HG03469 (cell line): ENCODE measurements around the gene NAA10.

ENCODE experiments used
- ATAC-seq: cut with Tn5 transposase; IDR thresholded peaks from one replicate; pipeline ENCODE4 v1.9.1; 2021; ENCODE audit warnings: mild to moderate bottlenecking, moderate library complexity, moderate number of reproducible peaks; ENCODE audit not compliant: unreplicated experiment

The NAA10 gene

DNA sequence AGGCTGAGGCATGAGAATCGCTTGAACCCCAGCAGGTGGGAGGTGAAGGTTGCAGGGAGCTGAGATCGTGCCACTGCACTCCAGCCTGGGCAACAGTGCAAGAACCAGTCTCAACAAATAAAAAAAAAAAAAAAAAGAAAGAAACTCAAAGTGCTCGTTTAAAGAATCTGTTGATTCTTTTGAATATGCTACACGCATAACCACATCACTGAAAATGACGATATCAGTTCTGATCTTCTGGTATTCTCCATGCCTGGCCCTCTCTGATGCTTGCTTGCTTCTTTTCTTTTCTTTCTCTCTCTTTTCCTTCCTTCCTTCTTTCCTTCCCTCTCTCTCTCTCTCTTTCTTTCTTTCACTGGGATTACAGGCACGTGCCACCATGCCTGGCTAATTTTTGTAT lies 23.0 kb downstream of the NAA10 start:
- ATAC-seq = no peak

DNA sequence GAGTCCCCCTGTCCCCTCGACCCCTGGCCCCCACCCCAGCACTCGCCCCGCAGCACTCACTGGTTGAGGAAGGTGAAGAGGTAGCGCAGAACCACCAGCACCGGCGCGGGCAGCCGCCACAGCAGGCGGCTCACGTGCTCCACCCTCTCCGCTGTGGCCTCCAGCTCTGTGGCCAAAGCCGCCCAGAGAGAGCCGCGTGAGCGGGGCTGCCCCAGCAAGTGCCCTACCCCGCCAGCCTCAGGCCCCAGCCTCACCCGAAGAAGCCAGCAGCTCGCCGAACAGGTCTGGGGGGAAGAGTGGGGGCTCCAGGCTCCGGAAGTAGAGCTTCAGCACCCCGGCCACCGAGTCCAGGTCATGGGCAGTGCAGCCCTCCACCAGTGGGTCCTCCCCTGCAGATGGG lies 24.4 kb downstream of the NAA10 start:
- ATAC-seq = no peak

DNA sequence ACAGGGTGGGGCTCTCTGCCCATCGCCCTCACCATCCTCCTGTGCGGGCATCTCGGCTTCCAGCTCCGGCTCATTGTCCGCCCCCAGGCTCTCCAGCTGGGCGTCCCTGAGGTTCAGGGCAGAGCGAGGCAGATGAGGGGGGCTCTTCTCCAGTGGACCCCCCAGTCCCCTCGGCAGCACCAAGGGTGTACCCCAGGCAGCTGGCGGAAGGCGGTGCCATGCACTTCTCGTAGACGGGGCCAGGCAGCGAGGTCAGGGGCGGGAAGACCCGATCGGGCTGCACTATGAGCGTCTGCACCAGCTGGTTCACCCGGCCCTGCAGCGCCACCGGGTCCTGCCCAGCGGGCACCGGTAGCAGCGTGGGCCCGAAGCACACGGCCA lies 24.9 kb downstream of the NAA10 start:
- ATAC-seq = no peak

DNA sequence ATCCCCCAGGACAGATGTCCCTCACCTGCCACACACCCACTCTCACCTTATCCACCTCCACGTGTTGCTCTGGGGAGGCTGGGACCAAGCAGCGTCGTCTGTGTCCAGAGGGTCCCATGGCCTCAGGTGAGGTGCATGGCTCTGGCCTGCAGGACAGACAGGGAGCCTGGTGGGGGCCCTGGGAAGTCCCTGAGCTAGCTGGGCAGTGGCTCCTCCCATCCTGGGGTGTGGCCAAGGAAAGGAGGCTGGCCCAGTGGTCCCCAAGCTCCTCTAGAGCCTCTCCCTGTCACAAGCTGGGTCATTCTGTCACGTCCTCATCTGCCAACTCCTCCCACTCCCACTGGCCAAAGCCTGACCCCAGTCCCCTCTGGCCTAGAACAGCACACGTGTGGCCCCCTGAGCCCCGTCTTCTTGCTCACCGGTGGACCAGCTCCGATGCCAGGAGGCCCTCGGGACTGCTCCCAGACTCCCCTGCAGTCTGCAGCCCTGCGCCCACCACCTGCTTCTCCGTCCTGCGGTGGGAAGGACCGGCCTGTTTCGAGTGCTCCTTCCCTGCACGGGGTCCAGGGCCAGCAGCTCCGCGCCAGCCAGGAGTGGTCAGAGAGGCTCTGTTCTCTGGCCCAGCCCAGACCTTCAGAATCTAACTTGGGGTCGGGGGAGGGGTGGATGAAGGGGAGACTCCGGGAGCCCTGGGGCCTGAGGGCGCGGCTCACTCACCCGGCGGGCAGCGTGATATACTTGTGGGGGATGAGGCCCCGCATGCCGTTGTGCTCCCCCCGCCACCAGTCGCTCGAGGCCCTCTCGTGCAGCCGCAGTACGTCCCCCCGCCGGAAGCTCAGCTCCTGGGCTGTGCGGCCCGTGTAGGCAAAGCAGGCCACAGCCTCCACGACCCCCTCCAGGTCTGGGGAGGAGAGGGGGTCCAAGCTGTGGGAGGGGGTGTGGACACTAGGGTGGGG lies 25.5 kb downstream of the NAA10 start:
- ATAC-seq = no peak

DNA sequence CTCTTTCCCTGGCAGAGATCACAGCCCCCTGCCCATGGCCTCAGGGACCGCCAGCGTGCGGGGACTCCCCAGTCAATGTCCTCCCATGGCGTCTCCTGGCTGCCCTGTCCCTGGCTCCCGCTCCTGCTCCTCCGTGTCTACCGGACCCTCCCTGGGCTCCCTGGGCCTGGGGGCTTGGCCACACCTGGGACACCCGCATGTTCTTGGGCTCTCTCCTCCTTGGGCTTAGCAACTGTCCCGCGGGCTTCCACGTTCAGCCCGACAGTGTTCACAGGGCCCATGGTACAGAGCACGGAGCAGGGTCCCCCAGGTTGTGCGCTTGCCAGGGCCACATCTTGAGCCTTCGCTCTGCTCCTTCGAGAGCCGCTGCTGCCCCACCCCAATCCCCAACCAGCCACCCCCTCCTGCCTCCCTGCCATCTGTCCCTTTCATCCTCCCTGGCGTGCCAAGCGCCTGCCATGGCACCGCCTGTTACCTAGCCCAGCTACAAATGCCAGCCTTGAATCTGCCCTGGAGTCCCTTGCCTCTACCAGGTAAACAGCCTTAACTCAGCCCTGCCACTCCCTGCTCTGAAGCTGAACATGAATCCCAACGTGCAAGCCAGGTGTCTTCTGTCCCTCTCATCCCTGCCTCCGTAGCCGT lies 26.5 kb downstream of the NAA10 start:
- no peak for ATAC-seq

DNA sequence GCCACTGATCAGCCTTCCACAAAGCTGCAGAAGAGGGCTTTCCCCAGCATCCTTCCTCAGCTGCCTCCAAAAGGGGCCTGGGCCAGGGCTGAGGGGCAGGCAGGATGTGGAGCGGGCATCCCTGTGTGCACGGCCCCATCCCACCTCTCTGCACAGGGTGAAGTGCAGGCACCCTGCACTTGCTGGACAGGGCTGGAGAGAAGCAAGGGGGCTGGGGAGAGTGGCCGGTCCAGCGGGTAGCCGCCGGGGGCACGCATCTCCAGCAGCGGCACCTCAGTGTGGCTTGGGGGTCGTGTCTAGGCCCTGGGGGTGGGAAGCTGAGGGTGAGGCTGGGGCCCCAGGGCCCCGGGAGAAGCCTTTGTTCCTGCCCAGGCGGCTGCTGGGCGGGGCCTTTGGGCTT lies 27.4 kb downstream of the NAA10 start:
- no peak for ATAC-seq

DNA sequence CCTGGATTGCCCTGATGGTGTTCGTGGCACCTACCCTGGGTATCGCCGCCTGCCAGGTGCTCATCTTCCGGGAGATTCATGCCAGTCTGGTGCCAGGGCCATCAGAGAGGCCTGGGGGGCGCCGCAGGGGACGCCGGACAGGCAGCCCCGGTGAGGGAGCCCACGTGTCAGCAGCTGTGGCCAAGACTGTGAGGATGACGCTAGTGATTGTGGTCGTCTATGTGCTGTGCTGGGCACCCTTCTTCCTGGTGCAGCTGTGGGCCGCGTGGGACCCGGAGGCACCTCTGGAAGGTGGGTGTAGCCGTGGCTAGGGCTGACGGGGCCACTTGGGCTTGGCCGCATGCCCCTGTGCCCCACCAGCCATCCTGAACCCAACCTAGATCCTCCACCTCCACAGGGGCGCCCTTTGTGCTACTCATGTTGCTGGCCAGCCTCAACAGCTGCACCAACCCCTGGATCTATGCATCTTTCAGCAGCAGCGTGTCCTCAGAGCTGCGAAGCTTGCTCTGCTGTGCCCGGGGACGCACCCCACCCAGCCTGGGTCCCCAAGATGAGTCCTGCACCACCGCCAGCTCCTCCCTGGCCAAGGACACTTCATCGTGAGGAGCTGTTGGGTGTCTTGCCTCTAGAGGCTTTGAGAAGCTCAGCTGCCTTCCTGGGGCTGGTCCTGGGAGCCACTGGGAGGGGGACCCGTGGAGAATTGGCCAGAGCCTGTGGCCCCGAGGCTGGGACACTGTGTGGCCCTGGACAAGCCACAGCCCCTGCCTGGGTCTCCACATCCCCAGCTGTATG lies 28.5 kb downstream of the NAA10 start:
- ATAC-seq = no peak

DNA sequence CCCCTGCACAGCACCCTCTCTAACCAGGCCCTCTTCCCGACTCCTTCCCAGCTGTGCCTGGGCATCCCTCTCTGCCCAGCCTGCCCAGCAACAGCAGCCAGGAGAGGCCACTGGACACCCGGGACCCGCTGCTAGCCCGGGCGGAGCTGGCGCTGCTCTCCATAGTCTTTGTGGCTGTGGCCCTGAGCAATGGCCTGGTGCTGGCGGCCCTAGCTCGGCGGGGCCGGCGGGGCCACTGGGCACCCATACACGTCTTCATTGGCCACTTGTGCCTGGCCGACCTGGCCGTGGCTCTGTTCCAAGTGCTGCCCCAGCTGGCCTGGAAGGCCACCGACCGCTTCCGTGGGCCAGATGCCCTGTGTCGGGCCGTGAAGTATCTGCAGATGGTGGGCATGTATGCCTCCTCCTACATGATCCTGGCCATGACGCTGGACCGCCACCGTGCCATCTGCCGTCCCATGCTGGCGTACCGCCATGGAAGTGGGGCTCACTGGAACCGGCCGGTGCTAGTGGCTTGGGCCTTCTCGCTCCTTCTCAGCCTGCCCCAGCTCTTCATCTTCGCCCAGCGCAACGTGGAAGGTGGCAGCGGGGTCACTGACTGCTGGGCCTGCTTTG lies 29.2 kb downstream of the NAA10 start:
- ATAC-seq = no peak

DNA sequence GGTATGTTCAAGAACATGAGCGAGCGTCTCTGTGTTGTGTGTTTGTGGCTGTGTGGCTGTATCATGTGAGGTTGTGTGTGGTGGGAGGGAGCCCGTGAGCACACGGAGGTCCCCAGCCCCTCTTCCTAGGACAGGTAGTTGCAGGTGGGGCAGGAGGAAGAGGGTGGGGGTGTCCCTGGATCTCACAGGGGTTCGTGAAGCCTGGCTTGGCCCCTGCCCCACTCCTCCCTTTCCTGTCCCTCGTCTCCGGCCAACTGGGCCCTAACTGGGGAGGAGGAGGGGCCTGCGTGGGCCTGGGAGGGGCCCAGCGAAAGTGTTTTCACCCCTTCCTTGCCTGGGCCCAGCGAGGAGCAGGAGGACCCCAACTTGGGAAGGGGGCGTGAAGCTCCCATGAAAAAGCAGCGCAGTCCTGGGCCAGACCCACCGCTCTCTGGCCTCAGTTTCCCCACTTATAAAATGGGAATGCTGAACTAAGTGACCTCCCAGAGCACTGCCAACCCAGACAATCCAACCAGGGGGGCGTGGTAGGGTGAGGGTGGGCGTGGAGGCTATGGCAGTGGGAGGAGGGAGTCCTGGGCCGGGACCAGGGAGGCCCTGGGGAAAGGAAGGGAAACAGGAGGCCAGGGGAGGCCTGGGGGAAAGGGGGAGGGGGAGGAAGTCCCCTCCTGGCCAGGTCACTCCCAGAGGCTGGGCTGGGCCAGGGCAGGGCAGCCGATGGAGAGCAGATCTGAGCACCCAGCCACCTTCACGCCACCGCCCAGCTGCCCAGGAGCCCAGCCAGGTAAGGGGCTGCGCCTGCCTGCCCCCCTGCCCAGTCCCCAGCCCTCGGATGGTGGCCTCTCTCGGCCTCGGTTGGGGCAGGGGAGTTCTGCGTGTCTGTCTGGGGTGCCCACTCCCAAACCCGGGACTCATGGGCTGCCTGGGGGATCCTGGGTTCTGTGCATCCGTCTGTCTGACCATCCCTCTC lies 30.6 kb downstream of the NAA10 start, which contains the start of gene AVPR2:
Gene AVPR2 (plus strand): TSS at position 683 of the 967 bp plus-strand sequence. CDS start 473 bp downstream, outside the sequence.
- no peak for ATAC-seq

DNA sequence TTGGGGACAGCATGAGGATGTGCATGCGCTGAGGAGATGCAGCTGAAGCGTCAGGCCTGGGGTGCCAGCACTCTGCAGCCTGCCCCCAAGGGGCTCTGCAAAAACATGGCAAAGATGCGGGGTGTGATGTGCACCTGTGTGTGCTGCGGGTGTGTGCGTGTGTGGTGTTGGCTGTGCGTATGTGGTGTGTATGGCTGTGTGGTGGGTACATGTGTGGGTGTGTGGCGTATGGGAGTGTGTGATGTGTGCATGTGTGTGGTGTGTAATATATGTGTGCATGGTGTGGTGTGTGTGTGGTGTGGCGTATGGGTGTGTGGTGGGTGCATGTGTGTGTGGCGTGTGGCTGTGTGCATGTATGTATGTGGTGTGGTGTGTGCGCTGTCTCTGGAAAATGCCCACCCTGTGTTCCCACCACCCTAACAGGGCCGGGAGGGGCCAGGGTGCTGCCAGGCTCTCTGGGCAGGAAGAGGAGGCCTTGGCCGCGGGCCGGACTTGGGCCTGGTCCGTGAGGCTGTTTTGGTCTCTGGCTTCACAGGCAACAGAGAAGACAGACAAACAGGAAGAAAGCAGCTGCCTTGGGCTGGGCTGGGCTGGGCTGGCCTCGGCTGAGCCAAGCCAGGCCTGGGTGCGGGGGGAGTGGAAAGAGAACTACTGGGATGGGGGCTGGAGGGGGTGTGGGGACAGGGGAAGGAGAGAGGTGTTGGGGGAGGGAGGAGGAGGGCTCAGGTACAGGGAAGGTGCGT lies 31.4 kb downstream of the NAA10 start:
- no peak for ATAC-seq

DNA sequence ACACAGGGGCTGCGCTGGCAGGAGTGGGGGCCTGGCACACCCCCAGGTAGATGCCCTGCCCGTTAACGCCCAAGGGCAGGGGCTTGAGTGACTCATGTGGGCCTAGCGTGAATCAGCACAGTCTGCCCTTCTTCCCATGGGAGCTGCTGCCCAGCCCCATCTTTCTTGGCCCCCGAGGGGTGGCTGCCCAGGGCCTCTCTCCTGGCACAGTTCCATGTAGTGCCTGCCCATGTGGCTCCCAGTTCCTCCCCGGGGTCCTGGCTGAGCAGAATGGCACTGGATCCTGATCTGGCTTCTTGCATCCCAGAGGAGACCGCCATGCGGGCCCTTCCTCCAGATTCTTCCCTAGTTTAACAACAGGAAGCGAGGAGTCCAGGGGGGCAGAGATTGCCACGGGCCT lies 32.5 kb downstream of the NAA10 start:
- ATAC-seq = no peak

DNA sequence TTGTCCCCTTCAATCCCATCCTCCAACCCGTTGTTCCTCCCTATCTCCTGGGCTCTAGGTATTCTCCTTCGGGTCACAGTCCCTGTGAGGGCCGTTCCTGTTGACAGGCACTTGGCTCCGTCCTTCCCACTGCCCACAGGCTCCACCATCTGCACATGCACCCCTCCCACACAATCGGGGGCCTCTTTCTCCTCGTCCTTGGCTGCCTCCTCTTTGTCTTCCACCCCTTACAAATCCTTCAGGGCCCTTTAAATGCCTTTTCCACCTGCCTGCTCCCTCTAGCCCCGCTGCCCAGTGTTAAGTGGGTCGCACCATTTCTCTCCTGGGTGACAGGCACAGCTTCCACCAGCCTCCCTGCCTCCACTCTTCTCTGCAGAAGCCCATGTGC lies 33.1 kb downstream of the NAA10 start:
- ATAC-seq = no peak

DNA sequence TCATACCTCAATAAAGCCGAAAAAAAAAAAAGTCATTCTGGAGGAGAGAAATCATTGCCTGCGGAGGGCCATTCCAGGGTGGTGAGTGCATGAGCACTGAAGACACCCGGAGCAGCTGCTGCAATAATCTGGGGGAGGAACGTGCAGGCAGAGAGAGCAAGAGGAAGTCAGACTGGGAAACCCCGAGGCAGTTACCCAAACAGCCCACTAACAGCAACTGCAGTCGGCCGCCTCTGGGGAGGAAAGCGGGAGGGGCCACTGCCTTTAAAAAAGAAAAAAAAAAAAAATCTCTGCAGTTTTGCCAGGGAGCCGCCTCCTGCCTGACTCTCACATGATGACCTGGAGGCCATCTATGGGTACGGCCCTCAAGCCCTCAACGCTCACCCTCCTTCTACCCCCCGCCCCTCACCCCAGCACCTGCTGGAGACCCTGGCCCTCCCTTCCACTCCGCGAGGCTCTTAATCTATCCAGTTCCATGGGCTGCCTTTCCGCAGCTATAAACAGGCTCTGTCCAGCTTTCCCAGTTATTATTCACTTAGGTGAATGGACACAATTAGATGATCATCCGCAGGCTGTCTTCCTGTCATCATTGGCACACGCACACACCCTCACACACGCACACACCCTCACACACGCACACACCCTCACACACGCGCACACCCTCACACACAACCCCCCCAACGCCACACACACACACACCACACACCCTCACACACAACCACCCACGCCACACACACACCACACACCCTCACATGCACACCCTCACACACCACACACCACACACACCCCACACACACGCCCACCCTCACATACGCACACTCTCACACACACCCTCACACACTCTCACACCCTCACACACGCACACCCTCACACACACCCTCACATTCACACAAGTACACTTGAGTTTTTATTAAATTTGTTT lies 33.7 kb downstream of the NAA10 start:
- peak; percentile 56 for ATAC-seq

DNA sequence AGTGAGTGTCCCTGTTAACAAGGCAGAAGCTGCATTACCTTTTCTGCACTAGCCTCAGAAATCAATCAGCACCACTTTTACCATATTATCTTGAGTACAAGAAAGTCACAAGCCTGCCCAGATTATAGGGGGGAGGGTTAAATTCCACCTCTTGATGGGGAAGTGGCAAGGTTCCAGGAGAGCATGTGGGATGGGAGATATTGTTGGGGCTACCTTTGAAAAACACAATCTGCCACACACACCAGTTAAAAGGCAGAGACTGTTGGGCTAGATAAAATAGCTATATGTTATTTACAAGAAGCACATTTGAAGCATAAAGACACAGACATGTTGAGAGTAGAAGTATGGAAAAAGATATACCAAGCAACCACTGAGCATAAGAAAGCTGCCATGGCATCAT lies 36.9 kb downstream of the NAA10 start:
- no peak for ATAC-seq

DNA sequence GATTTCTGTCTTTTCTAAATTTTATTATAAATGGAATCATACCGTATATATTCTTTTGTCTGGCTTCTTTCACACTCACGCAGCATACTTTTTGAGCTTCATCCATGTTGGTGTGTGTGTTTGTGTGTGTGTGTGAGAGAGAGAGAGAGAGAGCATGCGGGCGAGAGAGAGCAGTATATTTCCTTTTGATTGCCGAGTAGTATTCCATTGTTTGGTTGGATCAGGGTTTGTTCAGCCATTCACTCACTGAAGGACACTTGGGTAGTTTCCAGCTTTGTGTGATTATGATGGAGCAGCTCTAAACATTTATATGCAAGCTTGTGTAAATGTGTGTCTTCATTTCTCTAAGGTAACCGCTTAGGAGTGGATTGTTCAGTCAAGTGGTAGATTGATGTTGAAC lies 45.7 kb downstream of the NAA10 start:
- ATAC-seq = no peak

DNA sequence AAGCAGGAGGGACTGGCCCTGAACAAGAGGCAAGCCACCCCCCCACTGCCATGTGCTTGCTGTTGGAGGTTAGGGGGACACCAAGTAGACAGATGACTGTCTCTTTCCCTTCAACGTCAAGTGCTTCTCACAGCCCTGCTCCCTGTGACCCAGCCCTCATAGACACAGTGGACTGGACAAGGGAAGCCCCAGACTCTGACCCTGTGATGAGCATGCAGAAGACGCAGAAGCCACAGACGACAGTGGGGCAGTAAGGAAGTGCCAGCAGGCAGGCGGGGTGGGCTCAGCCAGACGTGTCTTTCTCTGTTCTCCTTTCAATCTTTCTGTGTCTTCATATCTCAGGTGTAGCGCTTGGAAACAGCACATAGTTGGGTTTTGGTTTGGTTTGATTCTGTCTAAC lies 46.5 kb downstream of the NAA10 start:
- ATAC-seq = no peak

DNA sequence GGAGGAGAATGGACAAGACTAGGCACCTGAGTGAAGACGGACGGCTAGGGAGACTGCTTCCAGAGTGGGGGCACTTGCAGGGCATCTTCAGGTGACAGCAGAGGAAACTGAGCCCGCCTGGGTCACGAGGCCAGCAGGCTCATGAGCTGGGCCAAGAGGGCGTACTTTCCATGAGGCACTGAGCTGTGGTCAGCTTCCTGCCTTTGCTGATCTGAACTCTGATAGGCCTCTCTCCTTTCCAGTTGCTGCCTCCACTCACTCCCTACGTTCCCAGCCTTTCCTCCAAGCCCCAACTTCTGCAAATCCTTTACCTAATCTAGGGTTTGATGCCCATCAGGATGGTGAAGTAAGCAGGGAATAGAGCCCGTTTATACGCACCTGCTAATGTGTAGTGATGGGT lies 47.5 kb downstream of the NAA10 start:
- ATAC-seq = no peak

DNA sequence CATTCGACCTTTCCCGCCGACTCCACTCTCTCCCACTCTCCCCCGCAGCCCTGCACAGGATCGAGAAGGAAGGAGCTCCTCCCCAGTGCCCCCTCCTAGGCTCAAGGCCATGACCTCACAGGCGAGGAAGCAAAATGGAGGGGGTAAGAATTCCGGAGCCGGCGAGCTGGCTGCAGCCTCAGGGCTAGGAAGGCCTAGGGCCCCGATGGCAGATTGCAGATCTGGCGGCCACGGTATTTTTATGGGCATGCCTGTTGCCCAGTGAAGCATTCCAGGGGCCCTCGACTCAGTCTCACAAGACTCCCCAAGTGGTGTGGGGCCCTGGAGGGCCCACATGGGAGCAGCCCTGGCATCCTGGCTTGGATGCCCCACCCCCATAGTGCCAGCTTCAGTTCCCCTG lies 47.9 kb downstream of the NAA10 start:
- ATAC-seq = no peak
